PC-9 (cell line): ENCODE data around the gene SIDT1. TPM values are rescaled to one million over a fixed set of nuclear protein-coding genes. Genes with fewer than 3 reads are reported as not detected.

Source experiments
- BruUV-seq: library from RNA; stranded (reverse); fragments of 400-500 nt; replicated peaks from 2 replicates; lab custom pipeline; 2021; lab: Mats Ljungman, UMichigan
- CTCF ChIA-PET: fragments of 300-600 bp; sonication (Branson Sonifier 250); formaldehyde crosslinking; loops from one replicate; lab custom pipeline; 2022; ENCODE audit warnings: antibody characterized with exemption; lab: Charles Lee
- POLR2A ChIA-PET: fragments of 300-600 bp; sonication (Branson Sonifier 250); formaldehyde crosslinking; loops from one replicate; lab custom pipeline; 2022; ENCODE audit warnings: antibody characterized with exemption; ENCODE audit not compliant: unreplicated experiment; lab: Charles Lee
- DNase-seq, 2 experiments: peaks; one replicate each; pipeline versions ENCODE4 v3.0.0 to v3.0.0-alpha.2; 2015 to 2022; ENCODE audit warnings: mixed read lengths in 1 of 2
- H2AFZ ChIP-seq: fragments of 200-600 bp; sonication (generic); 2 replicates; pipeline ENCODE4 v1.8.1; 2017; ENCODE audit warnings: antibody characterized with exemption
- H3F3A ChIP-seq: fragments of 200-600 bp; sonication (generic); 2 replicates; pipeline ENCODE4 v1.8.1; 2017; ENCODE audit warnings: antibody characterized with exemption, mild to moderate bottlenecking, low read depth; ENCODE audit not compliant: insufficient read depth
- H3K27ac ChIP-seq: fragments of 200-600 bp; sonication (generic); 2 replicates; pipeline ENCODE4 v1.6.1; 2016; ENCODE audit warnings: mixed run types
- H3K27me3 ChIP-seq: fragments of 200-600 bp; sonication (generic); 2 replicates; pipeline ENCODE4 v1.6.1; 2016; ENCODE audit warnings: low read depth, mixed run types; ENCODE audit not compliant: insufficient read depth
- H3K36me3 ChIP-seq: fragments of 200-600 bp; sonication (generic); 2 replicates; pipeline ENCODE4 v1.6.1; 2016; ENCODE audit warnings: low read depth, mixed run types
- H3K4me1 ChIP-seq: fragments of 200-600 bp; sonication (generic); replicated peaks from 2 replicates; pipeline ENCODE4 v1.6.1; 2016; ENCODE audit warnings: mixed run types; ENCODE audit not compliant: insufficient read depth
- H3K4me2 ChIP-seq: fragments of 200-600 bp; sonication (generic); 2 replicates; pipeline ENCODE4 v1.6.1; 2017; ENCODE audit warnings: mixed run types
- H3K4me3 ChIP-seq: fragments of 200-600 bp; sonication (generic); 2 replicates; pipeline ENCODE4 v1.6.1; 2016; ENCODE audit warnings: mixed run types
- H3K79me2 ChIP-seq: fragments of 200-600 bp; sonication (generic); 2 replicates; pipeline ENCODE4 v1.6.1; 2017; ENCODE audit warnings: low read depth, mixed run types
- H3K9me2 ChIP-seq: fragments of 200-600 bp; sonication (generic); 2 replicates; pipeline ENCODE4 v1.8.1; 2017; ENCODE audit warnings: mild to moderate bottlenecking; ENCODE audit not compliant: insufficient read depth
- H3K9me3 ChIP-seq: fragments of 200-600 bp; sonication (generic); 2 replicates; pipeline ENCODE4 v1.8.1; 2016; ENCODE audit warnings: low read depth; ENCODE audit not compliant: insufficient read depth
- H4K20me1 ChIP-seq: fragments of 200-600 bp; sonication (generic); 2 replicates; pipeline ENCODE4 v1.8.1; 2017; ENCODE audit not compliant: insufficient read depth
- EZH2 ChIP-seq: fragments of 200-600 bp; sonication (generic); IDR thresholded peaks from 2 replicates; pipeline ENCODE4 v1.8.0; 2017; ENCODE audit warnings: antibody characterized with exemption, low read depth
- intact Hi-C: fragments of 100-400 bp; cut with micrococcal nuclease; formaldehyde crosslinking; loops from one replicate; pipeline ENCODE4 v1.10.0; 2022; ENCODE audit not compliant: unreplicated experiment
- total RNA-seq: library from RNA; stranded (reverse); gene quantifications from 2 replicates; pipeline ENCODE4 v1.2.3, GENCODE V29; 2021
- TF ChIP-seq, protein P1 (sequence below): fragments of 200-600 bp; sonication (generic); conservative IDR thresholded peaks from 2 replicates; pipeline ENCODE4 v1.6.1; 2017; ENCODE audit warnings: mixed run types, antibody characterized with exemption, mild to moderate bottlenecking, moderate library complexity

Gene SIDT1
- total RNA-seq, 1 experiment from 2014 or later: 1.2 TPM

DNA sequence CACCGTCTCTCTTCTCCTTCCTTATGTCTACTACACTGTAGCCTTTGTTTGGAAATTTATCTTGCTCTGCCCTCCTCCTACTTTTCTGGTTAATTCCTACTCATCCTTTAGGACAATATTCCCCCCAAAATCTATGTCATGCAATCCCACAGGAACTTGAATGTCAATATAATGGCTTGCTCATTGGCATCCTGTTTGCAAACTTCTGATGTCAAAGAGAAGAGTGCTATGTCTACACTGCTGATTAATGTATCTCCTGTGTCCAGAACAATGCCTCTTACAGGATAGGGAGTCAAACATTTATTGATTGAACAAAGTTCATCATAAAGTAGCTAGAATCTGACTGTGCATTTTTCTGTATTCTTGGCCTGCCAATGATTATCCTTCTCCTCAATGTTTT is 22.8 kb downstream of the SIDT1 start:
- DNase-seq: no peak
- TF ChIP-seq, protein P1, sequence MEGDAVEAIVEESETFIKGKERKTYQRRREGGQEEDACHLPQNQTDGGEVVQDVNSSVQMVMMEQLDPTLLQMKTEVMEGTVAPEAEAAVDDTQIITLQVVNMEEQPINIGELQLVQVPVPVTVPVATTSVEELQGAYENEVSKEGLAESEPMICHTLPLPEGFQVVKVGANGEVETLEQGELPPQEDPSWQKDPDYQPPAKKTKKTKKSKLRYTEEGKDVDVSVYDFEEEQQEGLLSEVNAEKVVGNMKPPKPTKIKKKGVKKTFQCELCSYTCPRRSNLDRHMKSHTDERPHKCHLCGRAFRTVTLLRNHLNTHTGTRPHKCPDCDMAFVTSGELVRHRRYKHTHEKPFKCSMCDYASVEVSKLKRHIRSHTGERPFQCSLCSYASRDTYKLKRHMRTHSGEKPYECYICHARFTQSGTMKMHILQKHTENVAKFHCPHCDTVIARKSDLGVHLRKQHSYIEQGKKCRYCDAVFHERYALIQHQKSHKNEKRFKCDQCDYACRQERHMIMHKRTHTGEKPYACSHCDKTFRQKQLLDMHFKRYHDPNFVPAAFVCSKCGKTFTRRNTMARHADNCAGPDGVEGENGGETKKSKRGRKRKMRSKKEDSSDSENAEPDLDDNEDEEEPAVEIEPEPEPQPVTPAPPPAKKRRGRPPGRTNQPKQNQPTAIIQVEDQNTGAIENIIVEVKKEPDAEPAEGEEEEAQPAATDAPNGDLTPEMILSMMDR: no peak
- no peak for TF ChIP-seq EZH2
- H3K36me3 ChIP-seq: no peaks in the 10 kb centered on the region
- H3K27ac ChIP-seq: no peak overlapping the region
- no peak overlapping the region for H3K4me2 ChIP-seq
- H3K9me2 ChIP-seq: no peaks in the 10 kb centered on the region; the same call in 1 of the 2 replicates
- no peaks in the 10 kb centered on the region for H3K79me2 ChIP-seq
- H3K9me3 ChIP-seq: no peaks in the 10 kb centered on the region
- H4K20me1 ChIP-seq: no peaks in the 10 kb centered on the region
- H3K4me3 ChIP-seq: no peak overlapping the region
- H3F3A ChIP-seq: peaks cover 12% of the 10 kb centered on the region; the same call in 1 of the 2 replicates
- H2AFZ ChIP-seq: no peak overlapping the region
- ChIA-PET POLR2A (no interaction called here), CTCF (interaction anchor here (0.5 kb wide), 1 partner anchor 70 kb away, joined by 3 read pairs; no protein-coding TSS in a partner anchor)
- BruUV-seq: no TSS peak
- intact Hi-C loops: no loop called here
- H3K27me3 ChIP-seq: no peaks in the 10 kb centered on the region
- H3K4me1 ChIP-seq: peaks cover 32% of the 10 kb centered on the region

DNA sequence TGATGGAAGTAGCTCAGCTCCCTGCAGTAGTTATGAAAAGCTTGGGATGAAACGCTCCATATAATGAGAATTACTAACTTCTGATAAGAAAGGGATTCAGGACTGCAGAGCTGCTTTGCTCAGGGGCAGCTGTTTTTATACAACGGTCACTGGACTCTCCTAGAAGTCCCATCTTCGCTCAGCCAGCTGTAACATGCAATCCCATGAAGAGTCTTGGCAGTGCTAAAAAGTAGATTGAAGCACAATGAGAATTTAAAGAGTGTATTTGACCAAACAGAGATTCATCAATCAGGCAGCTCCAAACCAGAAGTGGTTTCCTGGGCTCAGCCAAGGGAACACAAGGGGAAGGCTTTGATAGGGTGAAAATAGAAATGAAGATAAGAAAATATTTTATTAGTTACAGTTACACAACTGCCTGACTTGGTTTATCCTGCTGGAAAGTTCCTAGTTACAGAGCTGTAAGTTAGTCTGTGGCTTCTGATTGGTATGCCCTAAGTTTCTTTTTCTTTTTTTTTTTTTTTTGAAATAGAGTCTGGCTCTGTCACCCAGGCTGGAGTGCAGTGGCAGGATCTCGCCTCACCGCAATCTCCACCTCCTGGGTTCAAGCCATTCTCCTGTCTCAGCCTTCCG is 24.1 kb downstream of the SIDT1 start:
- H3K9me2 ChIP-seq: no peaks in the 10 kb centered on the region; the same call in 1 of the 2 replicates
- H3K4me2 ChIP-seq: peak overlapping the region; percentile 58
- H3K36me3 ChIP-seq: no peaks in the 10 kb centered on the region
- H2AFZ ChIP-seq: no peak overlapping the region
- no peaks in the 10 kb centered on the region for H3K79me2 ChIP-seq
- DNase-seq: no peak
- TF ChIP-seq, protein P1: no peak
- TF ChIP-seq EZH2: no peak
- H4K20me1 ChIP-seq: no peaks in the 10 kb centered on the region
- no TSS peak for BruUV-seq
- H3K27me3 ChIP-seq: no peaks in the 10 kb centered on the region
- H3F3A ChIP-seq: peaks cover 12% of the 10 kb centered on the region; the same call in 1 of the 2 replicates
- ChIA-PET CTCF (interaction anchor here (0.6 to 1.5 kb wide), 3 partner anchors 58 to 63 kb away, joined by 3 to 6 read pairs (median 5); no protein-coding TSS in a partner anchor), POLR2A (interaction anchor here (0.5 kb wide), 1 partner anchor 38 kb away, joined by 3 read pairs; no protein-coding TSS in a partner anchor)
- H3K27ac ChIP-seq: peak overlapping the region; percentile 60
- intact Hi-C loops: loop anchor here (2.0 kb wide), 2 partner anchors 20 to 62 kb away; no protein-coding TSS in a partner anchor
- no peak overlapping the region for H3K4me3 ChIP-seq
- H3K4me1 ChIP-seq: peaks cover 31% of the 10 kb centered on the region
- no peaks in the 10 kb centered on the region for H3K9me3 ChIP-seq

DNA sequence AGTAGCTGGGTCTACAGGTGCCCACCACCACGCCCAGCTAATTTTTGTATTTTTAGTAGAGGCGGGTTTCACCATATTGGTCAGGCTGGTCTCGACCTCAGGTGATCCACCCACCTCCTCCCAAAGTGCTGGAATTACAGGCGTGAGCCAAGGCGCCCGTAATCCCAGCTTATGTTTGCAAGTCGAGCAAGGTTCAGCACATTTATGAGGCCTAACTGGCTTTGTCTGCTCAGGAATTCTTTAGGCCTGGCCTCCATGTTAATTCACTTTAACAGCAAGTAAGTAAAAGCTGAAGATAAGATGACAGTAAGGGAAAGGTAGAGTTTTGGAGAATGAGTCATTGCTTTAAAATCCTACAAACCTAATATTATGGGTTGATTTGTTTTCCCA is 24.6 kb downstream of the SIDT1 start:
- Histone ChIP-seq H4K20me1 (no peaks in the 10 kb centered on the region), H3K4me1 (peaks cover 26% of the 10 kb centered on the region), H3K36me3 (no peaks in the 10 kb centered on the region), H3F3A (peaks cover 12% of the 10 kb centered on the region; the same call in 1 of the 2 replicates), H3K4me3 (no peak overlapping the region; the same call in 1 of the 2 replicates), H3K9me3 (no peaks in the 10 kb centered on the region), H3K4me2 (peak overlapping the region; percentile 58), H3K27me3 (no peaks in the 10 kb centered on the region), H2AFZ (peak overlapping the region; percentile 70), H3K79me2 (no peaks in the 10 kb centered on the region), H3K27ac (peak overlapping the region; percentile 60), H3K9me2 (no peaks in the 10 kb centered on the region; the same call in 1 of the 2 replicates)
- no peak for DNase-seq
- intact Hi-C loops: loop anchor here (2.0 kb wide), 2 partner anchors 20 to 62 kb away; no protein-coding TSS in a partner anchor
- ChIA-PET CTCF (interaction anchor here (0.7 to 1.5 kb wide), 2 partner anchors 60 to 64 kb away, joined by 5 to 6 read pairs; no protein-coding TSS in a partner anchor), POLR2A (interaction anchor here (0.5 kb wide), 1 partner anchor 38 kb away, joined by 3 read pairs; no protein-coding TSS in a partner anchor)
- BruUV-seq: no TSS peak
- TF ChIP-seq, protein P1: no peak
- TF ChIP-seq EZH2: no peak
